Panc1 (cell line): ENCODE measurements around the gene VWA5B1. TPM values are rescaled to one million over a fixed set of nuclear protein-coding genes. Genes with fewer than 3 reads are reported as not detected.
"Not testable (repeated sequence)": the region's sequence is repeated elsewhere in the genome, so short reads cannot be mapped to it uniquely, and the experiment has no call there.

Experiments used
- ATAC-seq: fragments of 200-7000 bp; cut with Tn5 transposase; 2 replicates; pipeline ENCODE4 v1.9.1; 2020; ENCODE audit warnings: mild to moderate bottlenecking, moderate library complexity
- BruUV-seq: library from RNA; stranded (reverse); fragments of 400-500 nt; replicated peaks from 2 replicates; lab custom pipeline; 2021; lab: Mats Ljungman, UMichigan
- CTCF ChIA-PET: fragments of 300-600 bp; sonication (Branson Sonifier 250); formaldehyde crosslinking; loops from one replicate; lab custom pipeline; 2022; ENCODE audit warnings: antibody characterized with exemption; lab: Charles Lee
- POLR2A ChIA-PET: fragments of 300-600 bp; sonication (Branson Sonifier 250); formaldehyde crosslinking; loops from one replicate; lab custom pipeline; 2022; ENCODE audit warnings: antibody characterized with exemption; lab: Charles Lee
- DNase-seq: peaks from one replicate; pipeline ENCODE4 v3.0.0-alpha.2; 2010; ENCODE audit warnings: low read depth, low spot score
- H3K27ac ChIP-seq: 2 replicates; pipeline ENCODE4 v1.5.1; 2011; ENCODE audit warnings: mild to moderate bottlenecking, low read length, inconsistent platforms
- H3K27me3 ChIP-seq: fragments of 200-500 bp; sonication (Bioruptor generic); 2 replicates; pipeline ENCODE4 v1.6.0; 2014; ENCODE audit warnings: low read length, inconsistent platforms; ENCODE audit not compliant: control insufficient read depth, insufficient read depth
- H3K36me3 ChIP-seq: fragments of 200-500 bp; sonication (Bioruptor generic); 2 replicates; pipeline ENCODE4 v1.5.1; 2014; ENCODE audit warnings: inconsistent platforms, mild to moderate bottlenecking, low read length, moderate library complexity; ENCODE audit not compliant: control insufficient read depth, insufficient read depth
- H3K4me1 ChIP-seq: 2 replicates; pipeline ENCODE4 v1.5.1; 2011; ENCODE audit warnings: inconsistent platforms, mild to moderate bottlenecking, low read length, moderate library complexity; ENCODE audit not compliant: control insufficient read depth, insufficient read depth
- H3K4me3 ChIP-seq, 2 experiments: 2 replicates each; pipeline ENCODE4 v1.5.1; 2011 to 2012; ENCODE audit warnings: low read depth in 2 of 2, low read length in 2 of 2, mild to moderate bottlenecking in 2 of 2, inconsistent platforms in 1 of 2, moderate library complexity in 1 of 2
- H3K9me3 ChIP-seq: fragments of 200-500 bp; sonication (Bioruptor generic); 2 replicates; pipeline ENCODE4 v1.5.1; 2014; ENCODE audit warnings: low read depth, mild to moderate bottlenecking, inconsistent platforms, low read length, moderate library complexity; ENCODE audit not compliant: control insufficient read depth, insufficient read depth
- CTCF ChIP-seq: fragments of 450-650 bp; IDR thresholded peaks from 2 replicates; pipeline ENCODE4 v1.5.1; 2017; ENCODE audit warnings: mild to moderate bottlenecking
- POLR2AphosphoS5 ChIP-seq: IDR thresholded peaks from 2 replicates; pipeline ENCODE4 v1.6.1; 2012; ENCODE audit warnings: mild to moderate bottlenecking, low read depth, low read length, moderate library complexity
- REST ChIP-seq, 2 experiments: IDR thresholded peaks; 2 replicates each; pipeline ENCODE4 v1.6.1; 2011 to 2012; ENCODE audit warnings: low read depth in 2 of 2, control low read depth in 1 of 2, low read length in 1 of 2, mild to moderate bottlenecking in 1 of 2, moderate library complexity in 1 of 2; ENCODE audit not compliant: insufficient read depth in 1 of 2
- SIN3A ChIP-seq: IDR thresholded peaks from 2 replicates; pipeline ENCODE4 v1.6.1; 2012; ENCODE audit warnings: low read depth, mild to moderate bottlenecking, low read length, moderate library complexity, borderline replicate concordance; ENCODE audit not compliant: insufficient read depth
- TCF7L2 ChIP-seq: IDR thresholded peaks from 2 replicates; pipeline ENCODE4 v1.6.1; 2011; ENCODE audit warnings: mild to moderate bottlenecking, low read depth, low read length, inconsistent platforms
- in situ Hi-C: cut with HindIII; loops from 2 replicates; pipeline ENCODE4 v1.10.0; 2016; ENCODE audit warnings: low sequenced_read_pairs, low pct_unique_long_range_greater_than_20kb
- intact Hi-C: fragments of 100-400 bp; cut with micrococcal nuclease; formaldehyde crosslinking; loops from one replicate; pipeline ENCODE4 v1.10.0; 2022; ENCODE audit not compliant: unreplicated experiment
- total RNA-seq: library from RNA; stranded (reverse); gene quantifications from one replicate; pipeline ENCODE4 v1.2.1, GENCODE V29; 2021; ENCODE audit not compliant: unreplicated experiment

Gene VWA5B1
- total RNA-seq, 1 experiment from 2014 or later, result not detected

- ChIA-PET POLR2A (no interaction called here), CTCF (no interaction called here)
- BruUV-seq, result no TSS peak
- Histone ChIP-seq H3K4me3 (no peak overlapping the region), H3K36me3 (no peaks in the 10 kb centered on the region), H3K27me3 (peaks cover 12% of the 10 kb centered on the region; the same call in 1 of the 2 replicates), H3K9me3 (no peaks in the 10 kb centered on the region), H3K27ac (no peak overlapping the region), H3K4me1 (no peaks in the 10 kb centered on the region)
- in situ Hi-C loops, result no loop called here
- DNase-seq (no peak), ATAC-seq (no peak)
- intact Hi-C loops, result no loop called here
- TF ChIP-seq CTCF (no peak), SIN3A (no peak), REST (IDR thresholded peaks at IDR 0.05; ENCODE audit: insufficient read depth in 1 of 2, low read depth in 2 of 2, low read length in 1 of 2) (no peak), POLR2AphosphoS5 (no peak), TCF7L2 (no peak)
Observed at GRCh38 chr1:20285510-20285909, 5.2 kb upstream of the VWA5B1 start.

GRCh38 chr1:20287696-20288095, 3.0 kb upstream of the VWA5B1 start:
- H3K4me1 ChIP-seq, DNase-seq, intact Hi-C loops, H3K36me3 ChIP-seq, in situ Hi-C loops, CTCF ChIA-PET, POLR2A ChIA-PET, ATAC-seq, BruUV-seq, H3K27ac ChIP-seq, H3K9me3 ChIP-seq, H3K4me3 ChIP-seq: not testable (repeated sequence)
- H3K27me3 ChIP-seq, result peaks cover 14% of the 10 kb centered on the region; the same call in 1 of the 2 replicates

GRCh38 chr1:20291645-20292084, 990 bp downstream of the VWA5B1 start:
- Histone ChIP-seq H3K9me3 (no peaks in the 10 kb centered on the region), H3K36me3 (no peaks in the 10 kb centered on the region), H3K4me1 (no peaks in the 10 kb centered on the region), H3K27ac (no peak overlapping the region), H3K27me3 (peaks cover 10% of the 10 kb centered on the region; the same call in 1 of the 2 replicates), H3K4me3 (no peak overlapping the region)
- ChIA-PET CTCF (no interaction called here), POLR2A (no interaction called here)
- intact Hi-C loops, result no loop called here
- in situ Hi-C loops, result no loop called here
- DNase-seq (no peak), ATAC-seq (no peak; the same call in 1 of the 2 replicates)
- TF ChIP-seq SIN3A, result no peak
- TF ChIP-seq REST (IDR thresholded peaks at IDR 0.05; ENCODE audit: insufficient read depth in 1 of 2, low read depth in 2 of 2, low read length in 1 of 2), result no peak
- no peak for TF ChIP-seq POLR2AphosphoS5
- no peak for TF ChIP-seq TCF7L2
- BruUV-seq, result no TSS peak
